ENCODE results near the gene SPOCD1. TPM values are rescaled to one million over a fixed set of nuclear protein-coding genes. Genes with fewer than 3 reads are reported as not detected.

Gene SPOCD1
- total and polyA plus RNA-seq, 2 of the 4 experiments (the other 2 are of a cell fraction) = 59.7 to 132 TPM

GRCh38 chr1:31762726-31763670, 52.8 kb downstream of the SPOCD1 start:
- H3K9me3 ChIP-seq (ENCODE audit: control insufficient read depth, insufficient read depth, low read length) = no peaks in the 10 kb centered on the region
- H3K4ac ChIP-seq (ENCODE audit: low read depth, low read length) = peak overlapping the region; percentile 72; the same call in 1 of the 2 replicates
- ChIA-PET CTCF (interaction anchor here (0.6 to 1.0 kb wide), 6 partner anchors 13 to 283 kb away, joined by 3 to 6 read pairs (median 4); no protein-coding TSS in a partner anchor), POLR2A (ENCODE audit: unreplicated experiment) (interaction anchor here (1.2 kb wide), 1 partner anchor 26 kb away, joined by 3 read pairs; no protein-coding TSS in a partner anchor)
- H3K56ac ChIP-seq (ENCODE audit: extremely low read depth, insufficient read depth, low read length) = no peak overlapping the region
- H2BK15ac ChIP-seq (ENCODE audit: low read depth, low read length) = no peak overlapping the region
- peak overlapping the region; percentile 93 for H2AFZ ChIP-seq (replicated peaks; ENCODE audit: low read length, poor library complexity)
- peaks cover 21% of the 10 kb centered on the region for H3K4me1 ChIP-seq (ENCODE audit: control insufficient read depth, insufficient read depth, low read length)
- H3K4me3 ChIP-seq (ENCODE audit: insufficient read depth, low read depth, low read length) = peak overlapping the region; percentile 47
- dilution Hi-C loops (cut with HindIII; ENCODE audit: low sequenced_read_pairs, unreplicated experiment) = no loop called here
- H3K36me3 ChIP-seq (ENCODE audit: control insufficient read depth, insufficient read depth, low read length) = no peaks in the 10 kb centered on the region
- H3K9ac ChIP-seq (ENCODE audit: low read depth, low read length) = peak overlapping the region; percentile 42
- H3K9me1 ChIP-seq (ENCODE audit: insufficient read depth, low read length) = peaks cover 11% of the 10 kb centered on the region
- no peak overlapping the region for H2BK5ac ChIP-seq (ENCODE audit: low read depth, low read length, poor library complexity, severe bottlenecking)
- intact Hi-C loops (cut with micrococcal nuclease) = loop anchor here (1.0 to 2.0 kb wide), 2 partner anchors 26 to 300 kb away; no protein-coding TSS in a partner anchor
- peak; percentile 40 for ATAC-seq (ENCODE audit: low read depth)
- WGBS, 2 experiments (ENCODE audit: extremely low coverage in 2 of 2, insufficient read length in 1 of 2) = 2% methylated on average over 30 of the region's 60 CpGs; no CpG with 5 or more reads in 1 of the 2 experiments
- BruUV-seq (replicated peaks) = no TSS peak
- H2AK5ac ChIP-seq (ENCODE audit: low read depth, low read length) = no peak overlapping the region; the same call in none of the 2 replicates
- H3K14ac ChIP-seq (replicated peaks; ENCODE audit: low read depth, low read length) = 0 out of 2 replicates have a peak overlapping the region, but pooled peaks have one; percentile 11
- peak overlapping the region; percentile 88 for H3K4me2 ChIP-seq (ENCODE audit: low read depth, low read length)
- peak; percentile 27 for DNase-seq
- in situ Hi-C loops (cut with MboI; ENCODE audit: low sequenced_read_pairs) = no loop called here
- H2BK120ac ChIP-seq (ENCODE audit: low read depth, low read length) = peak overlapping the region; percentile 19; the same call in 1 of the 2 replicates
- H3K23ac ChIP-seq (ENCODE audit: low read depth, low read length) = peak overlapping the region; percentile 91
- H4K20me1 ChIP-seq (ENCODE audit: insufficient read depth, low read length) = peaks cover 9% of the 10 kb centered on the region
- peak overlapping the region; percentile 32; the same call in 1 of the 2 replicates for H2BK20ac ChIP-seq (ENCODE audit: low read depth, low read length)
- H3K79me1 ChIP-seq (ENCODE audit: low read depth in 1 of 2, low read length in 2 of 2) = peaks cover 0 to 32% of the 10 kb centered on the region in 2 experiments; a peak in 2 of 4 replicates
- peak; percentile 71 for TF ChIP-seq CTCF (conservative IDR thresholded peaks at IDR 0.05; ENCODE audit: low read depth, low read length)
- TF ChIP-seq MXI1 (IDR thresholded peaks at IDR 0.05; ENCODE audit: borderline replicate concordance, low read depth, low read length) = no peak
- TF ChIP-seq POLR2A (IDR thresholded peaks at IDR 0.05; ENCODE audit: low read depth, low read length) = no peak
- TF ChIP-seq SMC3 (IDR thresholded peaks at IDR 0.05; ENCODE audit: low read depth, low read length) = peak; percentile 43
- TF ChIP-seq FOS (IDR thresholded peaks at IDR 0.05; ENCODE audit: low read depth, low read length) = no peak
- TF ChIP-seq MAZ (IDR thresholded peaks at IDR 0.05; ENCODE audit: borderline replicate concordance, low read depth, low read length) = peak; percentile 24; the same call in 1 of the 2 replicates
- TF ChIP-seq BHLHE40 (IDR thresholded peaks at IDR 0.05; ENCODE audit: low read depth, low read length) = peak; percentile 59
- TF ChIP-seq CEBPB (IDR thresholded peaks at IDR 0.05; ENCODE audit: low read depth, low read length) = no peak
- TF ChIP-seq RFX5 (IDR thresholded peaks at IDR 0.05; ENCODE audit: low read depth, low read length) = no peak
- TF ChIP-seq CHD1 (IDR thresholded peaks at IDR 0.05; ENCODE audit: low read depth, low read length) = no peak
- no peak for TF ChIP-seq USF2 (IDR thresholded peaks at IDR 0.05; ENCODE audit: low read depth, low read length)
- TF ChIP-seq RAD21 (IDR thresholded peaks at IDR 0.05; ENCODE audit: low read length) = peak; percentile 56
- H3K27me3 ChIP-seq (ENCODE audit: control insufficient read depth, insufficient read depth, low read length) = peaks cover 7% of the 10 kb centered on the region
- H4K91ac ChIP-seq (ENCODE audit: insufficient read depth, low read depth, low read length) = no peak overlapping the region; the same call in 1 of the 2 replicates
- peak overlapping the region; percentile 85 for H2AK9ac ChIP-seq (replicated peaks; ENCODE audit: low read depth, low read length, poor library complexity)
- no peak overlapping the region for H3K27ac ChIP-seq (ENCODE audit: insufficient read depth, low read length)
- H4K8ac ChIP-seq (ENCODE audit: low read depth in 2 of 2, low read length in 2 of 2) = peak overlapping the region in 1 of 2 experiments; percentile 47; a peak in 1 of 4 replicates
- no peak overlapping the region for H3K18ac ChIP-seq (ENCODE audit: low read depth, low read length)
- H4K5ac ChIP-seq (ENCODE audit: low read depth, low read length) = no peak overlapping the region
